Endothelial cell of umbilical vein (primary cell): ENCODE measurements around the gene PHF12. TPM values are rescaled to one million over a fixed set of nuclear protein-coding genes. Genes with fewer than 3 reads are reported as not detected.
A peak's percentile ranks its signal among the peaks of the same experiment; 100 is the strongest.
"Not testable (repeated sequence)": the region's sequence is repeated elsewhere in the genome, so short reads cannot be mapped to it uniquely, and the experiment has no call there.

Source experiments
- BruUV-seq: library from RNA; stranded (reverse); fragments of 400-500 nt; replicated peaks from 2 replicates; lab custom pipeline; 2021; lab: Mats Ljungman, UMichigan
- CTCF ChIA-PET: fragments of 300-600, 350-600 bp; sonication (Branson Sonifier 250); formaldehyde crosslinking; loops from one replicate; lab custom pipeline; 2021; ENCODE audit warnings: antibody characterized with exemption, inconsistent platforms; lab: Charles Lee
- POLR2A ChIA-PET: fragments of 300-600, 350-600 bp; sonication (Branson Sonifier 250); formaldehyde crosslinking; loops from one replicate; lab custom pipeline; 2021; ENCODE audit warnings: antibody characterized with exemption, inconsistent platforms; lab: Charles Lee
- DNase-seq: peaks from one replicate; pipeline ENCODE4 v3.0.0-alpha.2; 2011; ENCODE audit warnings: low read depth, low spot score
- FAIRE-seq: peaks from 2 replicates; lab custom pipeline; 2011; peaks lifted over from hg19 to GRCh38; lab: Jason Lieb, UNC
- H2AFZ ChIP-seq: 2 replicates; pipeline ENCODE4 v1.6.0; 2012; ENCODE audit warnings: low read depth, low read length, control low read depth, inconsistent platforms
- H3K27ac ChIP-seq: 2 replicates; pipeline ENCODE4 v1.5.1; 2011; ENCODE audit warnings: low read depth, mild to moderate bottlenecking, control low read depth, low read length, moderate library complexity; ENCODE audit not compliant: insufficient read depth
- H3K27me3 ChIP-seq, 2 experiments: 2 replicates each; pipeline versions ENCODE4 v1.6.0 to v1.6.1; 2011; ENCODE audit warnings: low read length in 2 of 2, mixed read lengths in 1 of 2; ENCODE audit not compliant: control insufficient read depth in 2 of 2, insufficient read depth in 2 of 2
- H3K36me3 ChIP-seq, 2 experiments: 2 replicates in 1 of 2; 3 replicates in 1 of 2; pipeline ENCODE4 v1.5.1; 2011; ENCODE audit warnings: low read length in 2 of 2, mild to moderate bottlenecking in 1 of 2, moderate library complexity in 1 of 2; ENCODE audit not compliant: control insufficient read depth in 2 of 2, insufficient read depth in 2 of 2; ENCODE audit errors: extremely low read depth in 1 of 2
- H3K4me1 ChIP-seq: 3 replicates; pipeline ENCODE4 v1.5.1; 2011; ENCODE audit warnings: mild to moderate bottlenecking, low read length; ENCODE audit not compliant: control insufficient read depth, insufficient read depth; ENCODE audit errors: extremely low read depth
- H3K4me2 ChIP-seq: 2 replicates; pipeline ENCODE4 v1.6.1; 2011; ENCODE audit warnings: low read length, control low read depth, mixed read lengths; ENCODE audit not compliant: insufficient read depth
- H3K4me3 ChIP-seq, 3 experiments: fragments of 200-600 bp in 1 of 3; sonication (generic), shearing (Covaris generic) in 1 of 3; replicated peaks in 1 of 3; 2 replicates each; pipeline ENCODE4 v1.5.1; 2011 to 2016; ENCODE audit warnings: control low read depth in 3 of 3, low read length in 3 of 3, mild to moderate bottlenecking in 2 of 3, inconsistent platforms in 1 of 3, low read depth in 1 of 3, moderate library complexity in 1 of 3; ENCODE audit not compliant: insufficient read depth in 1 of 3
- H3K79me2 ChIP-seq: 2 replicates; pipeline ENCODE4 v1.6.0; 2012; ENCODE audit warnings: low read length, inconsistent platforms; ENCODE audit not compliant: control insufficient read depth, insufficient read depth
- H3K9ac ChIP-seq: replicated peaks from 2 replicates; pipeline ENCODE3; 2011; ENCODE audit warnings: low read length, control low read depth; ENCODE audit not compliant: insufficient read depth; ENCODE audit errors: extremely low read depth
- H3K9me1 ChIP-seq: replicated peaks from 3 replicates; pipeline ENCODE4 v1.6.0; 2011; ENCODE audit warnings: mild to moderate bottlenecking, low read length; ENCODE audit not compliant: control insufficient read depth, insufficient read depth; ENCODE audit errors: extremely low read depth
- H3K9me3 ChIP-seq: replicated peaks from 2 replicates; pipeline ENCODE4 v1.5.1; 2012; ENCODE audit warnings: low read length, inconsistent platforms; ENCODE audit not compliant: control insufficient read depth, insufficient read depth
- H4K20me1 ChIP-seq: replicated peaks from 2 replicates; pipeline ENCODE3; 2011; ENCODE audit warnings: mild to moderate bottlenecking, low read length; ENCODE audit not compliant: control insufficient read depth, insufficient read depth; ENCODE audit errors: extremely low read depth
- EZH2 ChIP-seq: IDR thresholded peaks from 2 replicates; pipeline ENCODE4 v1.6.1; 2012; ENCODE audit warnings: borderline replicate concordance, low read depth, mild to moderate bottlenecking, moderate library complexity, low read length, inconsistent platforms; ENCODE audit not compliant: severe bottlenecking
- FOS ChIP-seq: IDR thresholded peaks from 2 replicates; pipeline ENCODE4 v1.6.1; 2011; ENCODE audit warnings: mild to moderate bottlenecking, low read length, moderate library complexity, borderline replicate concordance; ENCODE audit not compliant: insufficient read depth
- GATA2 ChIP-seq: IDR thresholded peaks from 2 replicates; pipeline ENCODE4 v1.7.0; 2011; ENCODE audit warnings: low read depth, mild to moderate bottlenecking, moderate library complexity, mixed read lengths, low read length; ENCODE audit not compliant: insufficient read length, insufficient read depth
- JUN ChIP-seq: IDR thresholded peaks from 2 replicates; pipeline ENCODE4 v1.6.1; 2011; ENCODE audit warnings: borderline replicate concordance, low read depth; ENCODE audit not compliant: insufficient read length, insufficient read depth
- MAX ChIP-seq: IDR thresholded peaks from 2 replicates; pipeline ENCODE4 v1.6.1; 2011; ENCODE audit not compliant: insufficient read depth, insufficient read length
- MYC ChIP-seq: IDR thresholded peaks from one replicate; pipeline ENCODE4 v1.6.1; 2011; ENCODE audit warnings: mild to moderate bottlenecking, low read depth, low read length
- POLR2A ChIP-seq: IDR thresholded peaks from 2 replicates; pipeline ENCODE4 v1.6.1; 2012; ENCODE audit warnings: low read depth, mild to moderate bottlenecking, control low read depth, low read length
- POLR2AphosphoS5 ChIP-seq: IDR thresholded peaks from 2 replicates; pipeline ENCODE4 v1.6.1; 2012; ENCODE audit warnings: low read depth, mild to moderate bottlenecking, control low read depth, low read length, moderate library complexity; ENCODE audit not compliant: insufficient read depth
- dilution Hi-C: fragments of 300-500 bp; cut with MboI; formaldehyde crosslinking; loops from one replicate; pipeline ENCODE4 v1.15.0; 2019; ENCODE audit warnings: low sequenced_read_pairs; ENCODE audit not compliant: extremely low pct_ligation_motif_present
- intact Hi-C: fragments of 100-400 bp; cut with micrococcal nuclease; formaldehyde crosslinking; loops from one replicate; pipeline ENCODE4 v1.10.0; 2022
- polyA plus RNA-seq, 4 experiments: library from polyadenylated mRNA; depleted of rRNA in 3 of 4; stranded (reverse) in 3 of 4; unstranded in 1 of 4; fragments of >200 nt; gene quantifications; 2 replicates each; pipeline versions ENCODE4 v1.2.1 to v1.2.3, GENCODE V29; 2011 to 2012; ENCODE audit warnings: missing spikeins in 1 of 4
- total RNA-seq: library from RNA; stranded (reverse); gene quantifications from 2 replicates; pipeline ENCODE4 v1.2.3, GENCODE V29; 2021
- TF ChIP-seq, protein P1 (sequence below), 2 donors: IDR thresholded peaks; 1 replicate in 1 of 2; 2 replicates in 1 of 2; pipeline ENCODE4 v1.5.1; 2011; ENCODE audit warnings: low read length in 2 of 2, mild to moderate bottlenecking in 2 of 2, moderate library complexity in 2 of 2, control low read depth in 1 of 2, inconsistent platforms in 1 of 2, low read depth in 1 of 2; ENCODE audit not compliant: insufficient read depth in 1 of 2; ENCODE audit errors: extremely low read depth in 1 of 2

The PHF12 gene
- total and polyA plus RNA-seq, 2 donors (not counting 3 experiments of a cell fraction or from before 2014, with no cell fraction given) = 26.6 to 44.2 TPM

- no peak for DNase-seq
- no peak overlapping the region for H3K4me2 ChIP-seq
- peaks cover 18% of the 10 kb centered on the region for H3K4me1 ChIP-seq
- intact Hi-C loops (no loop called here), dilution Hi-C loops (no loop called here)
- no peaks in the 10 kb centered on the region for H3K9me3 ChIP-seq
- no peak overlapping the region for H2AFZ ChIP-seq
- no peaks in the 10 kb centered on the region for H3K79me2 ChIP-seq
- TSS peak; percentile 16 for BruUV-seq
- TF ChIP-seq FOS = no peak
- TF ChIP-seq GATA2 = no peak
- H3K9ac ChIP-seq = no peak overlapping the region
- no peak overlapping the region for H3K27ac ChIP-seq
- ChIA-PET POLR2A (no interaction called here), CTCF (interaction anchor here (0.9 to 7.3 kb wide), 6 partner anchors 10 to 211 kb away, joined by 3 to 62 read pairs (median 10); partner anchors contain the start of genes FLOT2 and PHF12)
- peaks cover 19 to 38% of the 10 kb centered on the region in 2 experiments for H3K36me3 ChIP-seq
- H4K20me1 ChIP-seq = no peaks in the 10 kb centered on the region
- H3K27me3 ChIP-seq = no peaks in the 10 kb centered on the region
- FAIRE-seq = no peak
- H3K9me1 ChIP-seq = no peaks in the 10 kb centered on the region
- H3K4me3 ChIP-seq = no peak overlapping the region
Measured at GRCh38 chr17:28906276-28906675, 45.0 kb downstream of the PHF12 start.

- intact Hi-C loops (no loop called here), dilution Hi-C loops (no loop called here)
- no peaks in the 10 kb centered on the region for H4K20me1 ChIP-seq
- DNase-seq (no peak), FAIRE-seq (peak; percentile 44)
- no peaks in the 10 kb centered on the region for H3K9me1 ChIP-seq
- H3K9ac ChIP-seq = no peak overlapping the region
- H3K79me2 ChIP-seq = no peaks in the 10 kb centered on the region
- POLR2A ChIA-PET = no interaction called here
- H3K27ac ChIP-seq = no peak overlapping the region
- no peak overlapping the region for H2AFZ ChIP-seq
- no peaks in the 10 kb centered on the region for H3K27me3 ChIP-seq
- BruUV-seq = no TSS peak
- TF ChIP-seq MYC = no peak
- TF ChIP-seq POLR2A = no peak
- no peak for TF ChIP-seq EZH2
- no peak for TF ChIP-seq GATA2
- no peak for TF ChIP-seq POLR2AphosphoS5
- TF ChIP-seq JUN = no peak
- no peak for TF ChIP-seq MAX
- TF ChIP-seq, protein P1, sequence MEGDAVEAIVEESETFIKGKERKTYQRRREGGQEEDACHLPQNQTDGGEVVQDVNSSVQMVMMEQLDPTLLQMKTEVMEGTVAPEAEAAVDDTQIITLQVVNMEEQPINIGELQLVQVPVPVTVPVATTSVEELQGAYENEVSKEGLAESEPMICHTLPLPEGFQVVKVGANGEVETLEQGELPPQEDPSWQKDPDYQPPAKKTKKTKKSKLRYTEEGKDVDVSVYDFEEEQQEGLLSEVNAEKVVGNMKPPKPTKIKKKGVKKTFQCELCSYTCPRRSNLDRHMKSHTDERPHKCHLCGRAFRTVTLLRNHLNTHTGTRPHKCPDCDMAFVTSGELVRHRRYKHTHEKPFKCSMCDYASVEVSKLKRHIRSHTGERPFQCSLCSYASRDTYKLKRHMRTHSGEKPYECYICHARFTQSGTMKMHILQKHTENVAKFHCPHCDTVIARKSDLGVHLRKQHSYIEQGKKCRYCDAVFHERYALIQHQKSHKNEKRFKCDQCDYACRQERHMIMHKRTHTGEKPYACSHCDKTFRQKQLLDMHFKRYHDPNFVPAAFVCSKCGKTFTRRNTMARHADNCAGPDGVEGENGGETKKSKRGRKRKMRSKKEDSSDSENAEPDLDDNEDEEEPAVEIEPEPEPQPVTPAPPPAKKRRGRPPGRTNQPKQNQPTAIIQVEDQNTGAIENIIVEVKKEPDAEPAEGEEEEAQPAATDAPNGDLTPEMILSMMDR (IDR thresholded peaks at IDR 0.05; ENCODE audit: extremely low read depth in 1 of 2, insufficient read depth in 1 of 2, low read depth in 1 of 2, low read length in 2 of 2) = no peak
- no peak for TF ChIP-seq FOS
- H3K4me1 ChIP-seq = peaks cover 18% of the 10 kb centered on the region
- H3K9me3 ChIP-seq = no peaks in the 10 kb centered on the region
- no peak overlapping the region for H3K4me2 ChIP-seq
- H3K4me3 ChIP-seq = no peak overlapping the region
- CTCF ChIA-PET = interaction anchor here (0.6 to 1.5 kb wide), 3 partner anchors 56 to 178 kb away, joined by 3 to 5 read pairs (median 5); no protein-coding TSS in a partner anchor
- peaks cover 9 to 25% of the 10 kb centered on the region in 2 experiments for H3K36me3 ChIP-seq
Measured at GRCh38 chr17:28904800-28905199, 46.5 kb downstream of the PHF12 start.

DNA sequence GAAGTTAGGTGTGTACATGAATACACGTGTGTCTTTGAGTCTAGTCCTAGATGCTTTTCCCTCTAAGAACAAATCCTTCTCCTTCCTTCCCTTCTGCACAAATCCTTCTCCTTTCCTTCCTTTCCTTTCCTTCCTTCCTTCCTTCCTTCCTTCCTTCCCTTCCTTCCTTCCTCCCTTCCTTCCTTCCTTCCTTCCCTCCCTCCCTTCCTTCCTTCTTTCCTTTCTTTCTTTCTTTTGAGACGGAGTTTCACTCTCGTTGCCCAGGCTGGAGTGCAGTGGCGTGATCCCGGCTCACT is 47.8 kb downstream of the PHF12 start:
- FAIRE-seq, H3K9ac ChIP-seq, H3K4me2 ChIP-seq, H3K27me3 ChIP-seq, H3K79me2 ChIP-seq, DNase-seq, H3K27ac ChIP-seq, H2AFZ ChIP-seq, H4K20me1 ChIP-seq, POLR2A ChIA-PET, H3K9me1 ChIP-seq, H3K4me3 ChIP-seq, BruUV-seq, dilution Hi-C loops, H3K9me3 ChIP-seq: not testable (repeated sequence)
- intact Hi-C loops = loop anchor here (1.0 to 2.0 kb wide), 3 partner anchors 55 to 177 kb away; partner anchors contain the start of gene TLCD1
- CTCF ChIA-PET = interaction anchor here (1.0 to 1.7 kb wide), 6 partner anchors 9 to 177 kb away, joined by 3 to 11 read pairs (median 3); no protein-coding TSS in a partner anchor
- Histone ChIP-seq H3K36me3 (peaks cover 9 to 22% of the 10 kb centered on the region in 2 experiments), H3K4me1 (peaks cover 11% of the 10 kb centered on the region)
